WTC11 (cell line): ENCODE data around the gene OPCML. TPM values are rescaled to one million over a fixed set of nuclear protein-coding genes. Genes with fewer than 3 reads are reported as not detected.
A peak's percentile ranks its signal among the peaks of the same experiment; 100 is the strongest.

Experiments
- ATAC-seq: fragments of 200-7000 bp; cut with Tn5 transposase; 2 replicates; pipeline ENCODE4 v1.10.0; 2021; ENCODE audit warnings: mild to moderate bottlenecking, moderate library complexity
- CTCF ChIA-PET: fragments of 300-600 bp; sonication (Branson Sonifier 250); formaldehyde crosslinking; loops from one replicate; lab custom pipeline; 2021; ENCODE audit warnings: antibody characterized with exemption; lab: Charles Lee
- POLR2A ChIA-PET: fragments of 350-600 bp; sonication (Branson Sonifier 250); formaldehyde crosslinking; loops from one replicate; lab custom pipeline; 2021; ENCODE audit warnings: antibody characterized with exemption; lab: Charles Lee
- DNase-seq: peaks from one replicate; pipeline ENCODE4 v3.0.0; 2021; ENCODE audit warnings: low spot score
- H3K27ac Mint-ChIP-seq: 2 replicates; pipeline ENCODE4 v1.8.0; 2021; ENCODE audit warnings: mixed read lengths
- H3K27me3 Mint-ChIP-seq: 2 replicates; pipeline ENCODE4 v1.8.0; 2021; ENCODE audit warnings: low read depth, mild to moderate bottlenecking, moderate library complexity, mixed read lengths
- H3K36me3 Mint-ChIP-seq: 2 replicates; pipeline ENCODE4 v1.8.0; 2021; ENCODE audit warnings: mixed read lengths
- H3K4me1 Mint-ChIP-seq: 2 replicates; pipeline ENCODE4 v1.8.0; 2022; ENCODE audit warnings: mixed read lengths
- H3K4me3 Mint-ChIP-seq: 2 replicates; pipeline ENCODE4 v1.8.0; 2021; ENCODE audit warnings: mild to moderate bottlenecking, moderate library complexity, mixed read lengths
- H3K9me3 Mint-ChIP-seq: 2 replicates; pipeline ENCODE4 v1.8.0; 2021; ENCODE audit warnings: mixed read lengths
- CREM ChIP-seq: sonication (generic); formaldehyde crosslinking; IDR thresholded peaks from 2 replicates; pipeline ENCODE4 v1.8.1; 2022; ENCODE audit warnings: mild to moderate bottlenecking, missing genetic modification reagents, moderate library complexity
- E2F1 ChIP-seq: sonication (generic); formaldehyde crosslinking; IDR thresholded peaks from 2 replicates; pipeline ENCODE4 v1.8.0; 2022; ENCODE audit warnings: mild to moderate bottlenecking, missing genetic modification reagents
- E2F5 ChIP-seq: sonication (generic); formaldehyde crosslinking; IDR thresholded peaks from 2 replicates; pipeline ENCODE4 v1.8.1; 2022; ENCODE audit warnings: mild to moderate bottlenecking, moderate library complexity, missing genetic modification reagents
- ELF4 ChIP-seq: sonication (generic); formaldehyde crosslinking; IDR thresholded peaks from 2 replicates; pipeline ENCODE4 v1.8.1; 2022; ENCODE audit warnings: low read depth, mild to moderate bottlenecking, moderate library complexity, missing genetic modification reagents
- ESRRA ChIP-seq: sonication (generic); formaldehyde crosslinking; IDR thresholded peaks from 2 replicates; pipeline ENCODE4 v1.8.1; 2022; ENCODE audit warnings: mild to moderate bottlenecking, missing genetic modification reagents, borderline replicate concordance
- FOXP1 ChIP-seq: sonication (generic); formaldehyde crosslinking; IDR thresholded peaks from 2 replicates; pipeline ENCODE4 v1.8.0; 2022; ENCODE audit warnings: missing genetic modification reagents, mild to moderate bottlenecking, moderate library complexity, borderline replicate concordance
- GRHL2 ChIP-seq: fragments of 250-450 bp; sonication (Bioruptor Pico); IDR thresholded peaks from 2 replicates; pipeline ENCODE4 v1.8.0; 2022; ENCODE audit warnings: mild to moderate bottlenecking, moderate library complexity; ENCODE audit not compliant: insufficient replicate concordance, severe bottlenecking
- HMGXB4 ChIP-seq: sonication (generic); formaldehyde crosslinking; IDR thresholded peaks from 2 replicates; pipeline ENCODE4 v1.8.1; 2023; ENCODE audit warnings: mild to moderate bottlenecking, moderate library complexity, missing genetic modification reagents
- JUN ChIP-seq: sonication (generic); formaldehyde crosslinking; IDR thresholded peaks from 2 replicates; pipeline ENCODE4 v1.8.0; 2023; ENCODE audit warnings: mild to moderate bottlenecking, missing genetic modification reagents
- MXD4 ChIP-seq: fragments of 250-450 bp; sonication (Bioruptor Pico); IDR thresholded peaks from 2 replicates; pipeline ENCODE4 v1.8.0; 2021; ENCODE audit warnings: mild to moderate bottlenecking, moderate library complexity, borderline replicate concordance
- NR3C1 ChIP-seq: sonication (generic); formaldehyde crosslinking; conservative IDR thresholded peaks from 2 replicates; pipeline ENCODE4 v1.8.1; 2023; ENCODE audit warnings: low read depth, mild to moderate bottlenecking, missing genetic modification reagents
- SOX15 ChIP-seq: fragments of 250-450 bp; sonication (Bioruptor Pico); IDR thresholded peaks from 2 replicates; pipeline ENCODE4 v1.9.0; 2021; ENCODE audit warnings: mild to moderate bottlenecking
- SP1 ChIP-seq: sonication (generic); formaldehyde crosslinking; conservative IDR thresholded peaks from 2 replicates; pipeline ENCODE4 v1.8.1; 2022; ENCODE audit warnings: missing genetic modification reagents
- TP53 ChIP-seq: sonication (generic); formaldehyde crosslinking; IDR thresholded peaks from 2 replicates; pipeline ENCODE4 v1.8.1; 2023; ENCODE audit warnings: mild to moderate bottlenecking, missing genetic modification reagents
- USF2 ChIP-seq: sonication (generic); formaldehyde crosslinking; IDR thresholded peaks from 2 replicates; pipeline ENCODE4 v1.8.1; 2023; ENCODE audit warnings: mild to moderate bottlenecking, missing genetic modification reagents, moderate library complexity
- ZMAT4 ChIP-seq: fragments of 250-450 bp; sonication (Bioruptor Pico); IDR thresholded peaks from 2 replicates; pipeline ENCODE4 v1.9.0; 2021; ENCODE audit warnings: mild to moderate bottlenecking
- ZNF219 ChIP-seq: sonication (generic); formaldehyde crosslinking; IDR thresholded peaks from 2 replicates; pipeline ENCODE4 v1.8.0; 2023; ENCODE audit warnings: missing genetic modification reagents, mild to moderate bottlenecking, borderline replicate concordance
- ZNF281 ChIP-seq: sonication (generic); formaldehyde crosslinking; IDR thresholded peaks from 2 replicates; pipeline ENCODE4 v1.8.0; 2023; ENCODE audit warnings: mild to moderate bottlenecking, missing genetic modification reagents
- ZNF396 ChIP-seq: fragments of 250-450 bp; sonication (Bioruptor Pico); IDR thresholded peaks from 2 replicates; pipeline ENCODE4 v1.8.0; 2021; ENCODE audit warnings: mild to moderate bottlenecking, moderate library complexity, borderline replicate concordance
- ZNF423 ChIP-seq: fragments of 250-450 bp; sonication (Bioruptor Pico); IDR thresholded peaks from 2 replicates; pipeline ENCODE4 v2.1.2; 2022; ENCODE audit warnings: mild to moderate bottlenecking, moderate library complexity
- ZNF512 ChIP-seq: sonication (generic); formaldehyde crosslinking; IDR thresholded peaks from 2 replicates; pipeline ENCODE4 v1.8.1; 2022; ENCODE audit warnings: missing genetic modification reagents, borderline replicate concordance
- ZNF671 ChIP-seq: fragments of 250-450 bp; sonication (Bioruptor Pico); IDR thresholded peaks from 2 replicates; pipeline ENCODE4 v1.8.0; 2021; ENCODE audit warnings: mild to moderate bottlenecking
- total RNA-seq: library from RNA; stranded (reverse); gene quantifications from 3 replicates; pipeline ENCODE4 v1.2.3, GENCODE V29; 2021

The OPCML gene
- total RNA-seq, 1 experiment from 2014 or later = 1.5 TPM

- no peak for DNase-seq
- H3K4me1 Mint-ChIP-seq = peaks cover 63% of the 10 kb centered on the region
- CTCF ChIA-PET = no interaction called here
- no peaks in the 10 kb centered on the region for H3K27me3 Mint-ChIP-seq
- H3K27ac Mint-ChIP-seq = no peak overlapping the region
- POLR2A ChIA-PET = no interaction called here
- no peaks in the 10 kb centered on the region for H3K9me3 Mint-ChIP-seq
- no peak for TF ChIP-seq ELF4
- TF ChIP-seq SP1 (CRISPR knock-in tag) = no peak
- no peak for TF ChIP-seq JUN
- no peak for TF ChIP-seq ZNF396 (CRISPR knock-in tag)
- TF ChIP-seq HMGXB4 = no peak
- TF ChIP-seq NR3C1 (CRISPR knock-in tag) = no peak
- no peak for TF ChIP-seq USF2 (CRISPR knock-in tag)
- TF ChIP-seq ESRRA (CRISPR knock-in tag) = no peak
- TF ChIP-seq TP53 (CRISPR knock-in tag) = no peak
- TF ChIP-seq ZNF423 = no peak
- TF ChIP-seq MXD4 (CRISPR knock-in tag) = no peak
- no peaks in the 10 kb centered on the region for H3K36me3 Mint-ChIP-seq
- ATAC-seq = no peak
- H3K4me3 Mint-ChIP-seq = no peak overlapping the region
Measured at GRCh38 chr11:132782102-132782501, 750.2 kb downstream of the OPCML start.

- H3K4me3 Mint-ChIP-seq = no peak overlapping the region
- ChIA-PET POLR2A (interaction anchor here (0.6 kb wide), 2 partner anchors 124 to 1095 kb away, joined by 3 to 4 read pairs; no protein-coding TSS in a partner anchor), CTCF (interaction anchor here (1.0 to 1.1 kb wide), 2 partner anchors 161 to 299 kb away, joined by 4 to 6 read pairs; no protein-coding TSS in a partner anchor)
- peak; percentile 32; the same call in 1 of the 2 replicates for ATAC-seq
- H3K36me3 Mint-ChIP-seq = no peaks in the 10 kb centered on the region
- H3K27ac Mint-ChIP-seq = no peak overlapping the region
- H3K9me3 Mint-ChIP-seq = peaks cover 10% of the 10 kb centered on the region
- no peaks in the 10 kb centered on the region for H3K27me3 Mint-ChIP-seq
- no peak for DNase-seq
- peaks cover 45% of the 10 kb centered on the region for H3K4me1 Mint-ChIP-seq
- TF ChIP-seq SP1 (CRISPR knock-in tag) = no peak
- no peak for TF ChIP-seq FOXP1 (CRISPR knock-in tag)
- no peak for TF ChIP-seq SOX15 (CRISPR knock-in tag)
- no peak for TF ChIP-seq ZNF423
- no peak for TF ChIP-seq ZNF512 (CRISPR knock-in tag)
- no peak for TF ChIP-seq ZNF671
- TF ChIP-seq TP53 (CRISPR knock-in tag) = no peak
- TF ChIP-seq ZNF396 (CRISPR knock-in tag) = no peak
- no peak for TF ChIP-seq E2F1
- TF ChIP-seq ZNF281 (CRISPR knock-in tag) = no peak
- no peak for TF ChIP-seq GRHL2 (CRISPR knock-in tag)
- TF ChIP-seq CREM (CRISPR knock-in tag) = no peak
- no peak for TF ChIP-seq ZMAT4 (CRISPR knock-in tag)
- TF ChIP-seq ZNF219 (CRISPR knock-in tag) = no peak
- TF ChIP-seq E2F5 (CRISPR knock-in tag) = no peak
Measured at GRCh38 chr11:132780046-132780445, 752.3 kb downstream of the OPCML start.
